ENCODE measurements around the gene HIC1. TPM values are rescaled to one million over a fixed set of nuclear protein-coding genes. Genes with fewer than 3 reads are reported as not detected.
A peak's percentile ranks its signal among the peaks of the same experiment; 100 is the strongest.

The HIC1 gene
- total and polyA plus RNA-seq, 9 of the 15 experiments (the other 6 are each of a cell fraction or from before 2014, with no cell fraction given): 0.01 to 2.5 (median 0.18) TPM

DNA sequence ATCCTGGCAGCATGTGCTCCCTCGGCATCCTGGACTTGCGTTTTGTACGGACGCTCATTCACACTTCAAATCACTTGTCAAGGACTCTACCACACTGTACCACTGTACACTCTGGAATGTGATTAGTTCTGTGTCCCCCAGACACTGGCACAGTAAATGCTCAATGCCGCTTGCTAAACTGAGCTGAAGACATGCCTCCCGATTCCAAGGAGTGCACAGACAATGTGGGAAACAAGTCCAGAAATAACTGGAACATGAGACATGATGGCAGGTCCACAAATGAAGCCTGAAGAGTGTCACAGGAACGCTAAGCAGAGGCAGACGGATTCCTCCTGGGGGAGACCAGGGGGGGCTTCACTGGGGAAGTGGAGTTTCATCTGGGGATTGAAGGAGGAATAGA, 22.1 kb downstream of the HIC1 start:
- WGBS (ENCODE audit: insufficient coverage, low coverage, missing lambda C conversion rate): 82% methylated on average over 7 of the region's 8 CpGs
- Histone ChIP-seq H3K4me1 (replicated peaks in 1 of 2; ENCODE audit: control insufficient read depth in 2 of 2, insufficient read depth in 2 of 2, low read length in 2 of 2) (peaks cover 0 to 4% of the 10 kb centered on the region in 2 experiments; a peak in 1 of 5 replicates), H3K27me3 (ENCODE audit: control insufficient read depth in 2 of 2, insufficient read depth in 2 of 2, low read length in 2 of 2) (no peaks in the 10 kb centered on the region), H3K4me2 (ENCODE audit: insufficient read depth, low read length) (no peak overlapping the region), H3K79me2 (ENCODE audit: control insufficient read depth, insufficient read depth, low read length) (no peaks in the 10 kb centered on the region), H3K36me3 (ENCODE audit: control insufficient read depth, insufficient read depth, low read length) (peaks cover 15% of the 10 kb centered on the region; the same call in 2 of the 3 replicates), H3K9me3 (replicated peaks; ENCODE audit: control insufficient read depth, insufficient read depth, low read depth, low read length) (no peaks in the 10 kb centered on the region), H3K4me3 (no peak overlapping the region), H3K9ac (ENCODE audit: insufficient read depth in 1 of 2, low read depth in 2 of 2, low read length in 2 of 2) (peak overlapping the region in 1 of 2 experiments; percentile 43; a peak in 1 of 4 replicates), H3K9me1 (ENCODE audit: control insufficient read depth, insufficient read depth, low read length) (no peaks in the 10 kb centered on the region), H4K20me1 (replicated peaks; ENCODE audit: control insufficient read depth, insufficient read depth, low read length) (no peaks in the 10 kb centered on the region), H2AFZ (ENCODE audit: low read depth, low read length) (no peak overlapping the region), H3K27ac (ENCODE audit: extremely low read depth, low read depth, low read length) (no peak overlapping the region)
- FAIRE-seq (no peak), ATAC-seq (no peak), DNase-seq (ENCODE audit: extremely low read depth in 1 of 4, low spot score in 3 of 4) (no peak)
- in situ Hi-C loops (cut with MboI) (no loop called here), intact Hi-C loops (cut with micrococcal nuclease) (no loop called here)
- POLR2A ChIA-PET: interaction anchor here (0.9 kb wide), 1 partner anchor 9 kb away, joined by 4 read pairs; no protein-coding TSS in a partner anchor
- BruUV-seq (replicated peaks): no TSS peak
- CTCF ChIA-PET (ENCODE audit: low intra/inter-chr PET ratio): no interaction called here
- TF ChIP-seq IFI16 (CRISPR knock-in tag; IDR thresholded peaks at IDR 0.05) (no peak), ARHGAP35 (IDR thresholded peaks at IDR 0.05; ENCODE audit: partially characterized antibody) (no peak), NFE2 (IDR thresholded peaks at IDR 0.05; ENCODE audit: low read depth) (no peak), ZNF143 (CRISPR knock-in tag; IDR thresholded peaks at IDR 0.05) (no peak)
- TF ChIP-seq, protein P1, sequence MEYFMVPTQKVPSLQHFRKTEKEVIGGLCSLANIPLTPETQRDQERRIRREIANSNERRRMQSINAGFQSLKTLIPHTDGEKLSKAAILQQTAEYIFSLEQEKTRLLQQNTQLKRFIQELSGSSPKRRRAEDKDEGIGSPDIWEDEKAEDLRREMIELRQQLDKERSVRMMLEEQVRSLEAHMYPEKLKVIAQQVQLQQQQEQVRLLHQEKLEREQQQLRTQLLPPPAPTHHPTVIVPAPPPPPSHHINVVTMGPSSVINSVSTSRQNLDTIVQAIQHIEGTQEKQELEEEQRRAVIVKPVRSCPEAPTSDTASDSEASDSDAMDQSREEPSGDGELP (CRISPR knock-in tag; IDR thresholded peaks at IDR 0.05; ENCODE audit: borderline replicate concordance): no peak
- TF ChIP-seq, protein P2, sequence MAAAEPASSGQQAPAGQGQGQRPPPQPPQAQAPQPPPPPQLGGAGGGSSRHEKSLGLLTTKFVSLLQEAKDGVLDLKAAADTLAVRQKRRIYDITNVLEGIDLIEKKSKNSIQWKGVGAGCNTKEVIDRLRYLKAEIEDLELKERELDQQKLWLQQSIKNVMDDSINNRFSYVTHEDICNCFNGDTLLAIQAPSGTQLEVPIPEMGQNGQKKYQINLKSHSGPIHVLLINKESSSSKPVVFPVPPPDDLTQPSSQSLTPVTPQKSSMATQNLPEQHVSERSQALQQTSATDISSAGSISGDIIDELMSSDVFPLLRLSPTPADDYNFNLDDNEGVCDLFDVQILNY (CRISPR knock-in tag; IDR thresholded peaks at IDR 0.05): no peak

Measured in K562 (cell line).